Sigmoid colon (tissue), 4 donors: ENCODE results near the gene HDLBP.

ENCODE experiments used
- EP300 ChIP-seq, 4 donors: sonication (generic); formaldehyde crosslinking; IDR thresholded peaks; one replicate each; pipeline ENCODE4 v1.6.1; 2017; ENCODE audit warnings: antibody characterized with exemption in 4 of 4
- POLR2AphosphoS5 ChIP-seq, 4 donors: sonication (generic); formaldehyde crosslinking; IDR thresholded peaks; one replicate each; pipeline ENCODE4 v1.6.1; 2017; ENCODE audit warnings: antibody characterized with exemption in 4 of 4
- TF ChIP-seq, protein P1 (sequence below), 4 experiments: fragments of 450-650 bp in 3 of 4; fragments of 200-600 bp in 1 of 4; IDR thresholded peaks; one replicate each; pipeline ENCODE4 v1.5.1; 2016 to 2019; ENCODE audit warnings: antibody characterized with exemption in 4 of 4, mild to moderate bottlenecking in 3 of 4, moderate library complexity in 2 of 4

DNA sequence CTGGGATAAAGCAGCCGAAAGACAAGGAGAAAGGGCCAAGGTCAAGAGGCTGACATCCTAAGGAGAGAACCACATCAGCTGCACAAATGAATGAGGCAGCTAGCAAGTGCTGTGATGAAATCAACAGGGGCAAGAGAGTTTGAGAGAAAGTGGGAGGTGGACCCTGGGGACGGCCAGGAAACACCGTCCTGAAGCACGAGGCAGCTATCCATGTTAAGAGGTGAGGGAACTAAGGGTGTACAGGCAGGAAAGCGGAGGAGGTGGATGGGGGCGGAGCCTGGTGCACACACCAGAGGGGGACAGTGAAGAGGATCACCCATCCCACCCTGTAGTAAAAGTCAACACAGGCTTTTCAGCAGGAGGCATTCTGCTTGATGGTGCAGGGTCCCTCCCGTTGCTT, 52.4 kb downstream of the HDLBP start:
- TF ChIP-seq, protein P1, sequence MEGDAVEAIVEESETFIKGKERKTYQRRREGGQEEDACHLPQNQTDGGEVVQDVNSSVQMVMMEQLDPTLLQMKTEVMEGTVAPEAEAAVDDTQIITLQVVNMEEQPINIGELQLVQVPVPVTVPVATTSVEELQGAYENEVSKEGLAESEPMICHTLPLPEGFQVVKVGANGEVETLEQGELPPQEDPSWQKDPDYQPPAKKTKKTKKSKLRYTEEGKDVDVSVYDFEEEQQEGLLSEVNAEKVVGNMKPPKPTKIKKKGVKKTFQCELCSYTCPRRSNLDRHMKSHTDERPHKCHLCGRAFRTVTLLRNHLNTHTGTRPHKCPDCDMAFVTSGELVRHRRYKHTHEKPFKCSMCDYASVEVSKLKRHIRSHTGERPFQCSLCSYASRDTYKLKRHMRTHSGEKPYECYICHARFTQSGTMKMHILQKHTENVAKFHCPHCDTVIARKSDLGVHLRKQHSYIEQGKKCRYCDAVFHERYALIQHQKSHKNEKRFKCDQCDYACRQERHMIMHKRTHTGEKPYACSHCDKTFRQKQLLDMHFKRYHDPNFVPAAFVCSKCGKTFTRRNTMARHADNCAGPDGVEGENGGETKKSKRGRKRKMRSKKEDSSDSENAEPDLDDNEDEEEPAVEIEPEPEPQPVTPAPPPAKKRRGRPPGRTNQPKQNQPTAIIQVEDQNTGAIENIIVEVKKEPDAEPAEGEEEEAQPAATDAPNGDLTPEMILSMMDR (IDR thresholded peaks at IDR 0.05) = no peak
- TF ChIP-seq POLR2AphosphoS5 (IDR thresholded peaks at IDR 0.05) (no peak), EP300 (IDR thresholded peaks at IDR 0.05) (no peak)
